ENCODE results near the gene CTPS1. TPM values are rescaled to one million over a fixed set of nuclear protein-coding genes. Genes with fewer than 3 reads are reported as not detected.

Gene CTPS1
- total RNA-seq, 4 donors from 2014 or later, result 43.7 to 181 (median 107) TPM

GRCh38 chr1:41037116-41037903, 57.8 kb downstream of the CTPS1 start:
- DNase-seq, result no peak

GRCh38 chr1:41038110-41038509, 58.6 kb downstream of the CTPS1 start:
- Histone ChIP-seq H3K4me3 (no peak overlapping the region), H3K27me3 (no peaks in the 10 kb centered on the region), H3K36me3 (peaks cover 0 to 58% (median 0%) of the 10 kb centered on the region in 3 donors), H3K4me1 (no peaks in the 10 kb centered on the region), H3K9me3 (no peaks in the 10 kb centered on the region), H3K27ac (no peak overlapping the region)
- DNase-seq, result no peak
- TF ChIP-seq CTCF (IDR thresholded peaks at IDR 0.05) (no peak), POLR2A (IDR thresholded peaks at IDR 0.05) (no peak)

More at GRCh38 chr1:41037116-41037903, 57.8 kb downstream of the CTPS1 start:
- H3K9me3 ChIP-seq, result no peaks in the 10 kb centered on the region
- no peak for TF ChIP-seq CTCF (IDR thresholded peaks at IDR 0.05)
- no peak for TF ChIP-seq POLR2A (IDR thresholded peaks at IDR 0.05)
- H3K27me3 ChIP-seq, result no peaks in the 10 kb centered on the region
- H3K27ac ChIP-seq, result no peak overlapping the region
- no peaks in the 10 kb centered on the region for H3K4me1 ChIP-seq
- no peak overlapping the region for H3K4me3 ChIP-seq
- H3K36me3 ChIP-seq, result peaks cover 0 to 58% (median 0%) of the 10 kb centered on the region in 3 donors

GRCh38 chr1:41041614-41042270, 62.2 kb downstream of the CTPS1 start:
- peaks cover 0 to 57% (median 0%) of the 10 kb centered on the region in 3 donors for H3K36me3 ChIP-seq

GRCh38 chr1:41044187-41044586, 64.7 kb downstream of the CTPS1 start:
- DNase-seq, result no peak
- peaks cover 0 to 57% (median 0%) of the 10 kb centered on the region in 3 donors for H3K36me3 ChIP-seq
- H3K4me1 ChIP-seq, result peaks cover 0 to 27% (median 0%) of the 10 kb centered on the region in 4 donors
- H3K27ac ChIP-seq, result peak overlapping the region in 2 of 4 donors; percentile 42 to 56
- TF ChIP-seq CTCF (IDR thresholded peaks at IDR 0.05) (no peak), POLR2A (IDR thresholded peaks at IDR 0.05) (no peak)
- no peaks in the 10 kb centered on the region for H3K27me3 ChIP-seq
- H3K4me3 ChIP-seq, result no peak overlapping the region
- no peaks in the 10 kb centered on the region for H3K9me3 ChIP-seq

More at GRCh38 chr1:41041614-41042270, 62.2 kb downstream of the CTPS1 start:
- Histone ChIP-seq H3K27me3 (no peaks in the 10 kb centered on the region), H3K4me1 (peaks cover 0 to 26% (median 0%) of the 10 kb centered on the region in 4 donors), H3K9me3 (no peaks in the 10 kb centered on the region), H3K27ac (no peak overlapping the region), H3K4me3 (no peak overlapping the region)
- no peak for TF ChIP-seq CTCF (IDR thresholded peaks at IDR 0.05)
- no peak for TF ChIP-seq POLR2A (IDR thresholded peaks at IDR 0.05)
- DNase-seq, result no peak

- H3K27ac ChIP-seq, result peak overlapping the region in 2 of 4 donors; percentile 52 to 54
- H3K4me3 ChIP-seq, result no peak overlapping the region
Measured at GRCh38 chr1:41045740-41046139, 66.2 kb downstream of the CTPS1 start.

GRCh38 chr1:41046347-41046775, 66.9 kb downstream of the CTPS1 start:
- Histone ChIP-seq H3K4me3 (no peak overlapping the region), H3K27me3 (no peaks in the 10 kb centered on the region), H3K4me1 (peaks cover 0 to 27% (median 0%) of the 10 kb centered on the region in 4 donors), H3K9me3 (no peaks in the 10 kb centered on the region), H3K27ac (peak overlapping the region in 2 of 4 donors; percentile 52 to 54), H3K36me3 (peaks cover 0 to 39% (median 0%) of the 10 kb centered on the region in 3 donors)
- TF ChIP-seq POLR2A (IDR thresholded peaks at IDR 0.05) (no peak), CTCF (IDR thresholded peaks at IDR 0.05) (no peak)
- no peak for DNase-seq

More at GRCh38 chr1:41045740-41046139, 66.2 kb downstream of the CTPS1 start:
- peaks cover 0 to 45% (median 0%) of the 10 kb centered on the region in 3 donors for H3K36me3 ChIP-seq
- H3K4me1 ChIP-seq, result peaks cover 0 to 27% (median 0%) of the 10 kb centered on the region in 4 donors
- no peaks in the 10 kb centered on the region for H3K9me3 ChIP-seq
- no peaks in the 10 kb centered on the region for H3K27me3 ChIP-seq
- TF ChIP-seq POLR2A (IDR thresholded peaks at IDR 0.05), result no peak
- no peak for DNase-seq

All from Peyer's patch (tissue), 4 donors.